GM19035 (cell line): ENCODE results near the gene MORF4L2.

Experiments
- ATAC-seq: cut with Tn5 transposase; IDR thresholded peaks from one replicate; pipeline ENCODE4 v1.9.1; 2021; ENCODE audit not compliant: unreplicated experiment

Gene MORF4L2

DNA sequence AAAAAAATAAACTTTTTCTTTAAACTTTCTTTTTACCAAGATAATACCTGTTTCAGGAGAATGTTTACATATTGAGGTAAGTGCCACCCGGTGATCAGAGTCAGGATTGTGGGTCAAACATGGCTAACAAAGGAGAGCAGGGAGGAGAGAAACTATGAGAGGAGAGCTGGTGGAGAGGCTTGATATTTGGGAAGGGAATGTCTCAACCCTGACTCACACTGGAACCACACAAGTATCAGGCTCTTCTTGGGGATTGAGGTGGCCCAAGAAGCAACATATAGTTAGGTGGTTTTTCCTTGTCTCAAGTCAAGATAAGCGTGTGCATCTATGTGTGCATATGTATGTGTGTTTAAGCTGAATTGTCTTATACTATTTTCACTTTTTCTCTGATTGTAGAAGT, 51.1 kb downstream of the MORF4L2 start:
- ATAC-seq = no peak

- ATAC-seq = no peak
Measured at GRCh38 chrX:103631145-103631544, 55.4 kb downstream of the MORF4L2 start.

DNA sequence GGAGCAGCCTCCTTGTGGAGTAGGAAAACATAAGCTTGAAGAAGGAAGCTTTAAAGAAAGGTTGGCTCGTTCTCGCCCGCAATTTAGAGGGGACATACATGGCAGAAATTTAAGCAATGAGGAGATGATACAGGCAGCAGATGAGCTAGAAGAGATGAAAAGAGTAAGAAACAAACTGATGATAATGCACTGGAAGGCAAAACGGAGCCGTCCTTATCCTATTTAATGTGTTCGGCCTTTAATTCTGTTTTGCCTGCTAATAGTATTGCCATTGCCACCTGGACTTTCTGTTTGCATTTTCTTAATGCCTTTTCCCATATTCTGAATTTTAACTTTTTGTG, 56.4 kb downstream of the MORF4L2 start:
- ATAC-seq = no peak

DNA sequence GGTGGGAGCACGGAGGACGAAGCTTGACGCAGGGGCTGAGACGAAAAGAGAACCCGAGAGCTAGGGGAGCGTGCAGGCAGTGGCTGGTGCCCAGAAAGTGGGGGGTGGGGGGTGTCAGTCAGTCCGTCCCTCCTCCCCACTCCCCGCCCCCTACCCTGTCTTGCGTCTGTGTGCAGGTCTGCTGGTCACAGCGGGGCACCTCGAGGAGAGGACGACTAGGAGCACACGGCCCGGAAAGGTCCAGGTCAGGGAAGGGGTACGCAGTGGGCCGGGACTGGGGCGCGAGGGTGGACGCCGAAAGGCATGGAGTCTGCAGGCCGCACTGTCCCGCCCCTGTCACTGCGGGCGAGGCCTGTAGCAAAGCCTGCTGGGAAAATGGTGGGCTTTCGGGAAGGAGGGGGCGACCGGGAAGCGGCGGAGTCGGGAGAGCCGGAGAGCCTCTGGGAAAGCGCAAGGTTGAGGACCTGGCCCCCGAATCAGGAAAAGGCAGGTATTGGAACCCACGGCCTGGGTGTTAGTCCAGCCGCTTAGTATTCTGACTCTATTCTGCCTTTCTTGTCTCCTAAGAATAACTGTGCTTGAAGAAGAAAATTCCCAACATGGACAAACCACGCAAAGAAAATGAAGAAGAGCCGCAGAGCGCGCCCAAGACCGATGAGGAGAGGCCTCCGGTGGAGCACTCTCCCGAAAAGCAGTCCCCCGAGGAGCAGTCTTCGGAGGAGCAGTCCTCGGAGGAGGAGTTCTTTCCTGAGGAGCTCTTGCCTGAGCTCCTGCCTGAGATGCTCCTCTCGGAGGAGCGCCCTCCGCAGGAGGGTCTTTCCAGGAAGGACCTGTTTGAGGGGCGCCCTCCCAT, 57.0 kb downstream of the MORF4L2 start:
- peak; percentile 51 for ATAC-seq

- ATAC-seq = peak; percentile 65
Measured at GRCh38 chrX:103628386-103629317, 57.8 kb downstream of the MORF4L2 start, which contains the start of gene TCEAL1. Gene TCEAL1, plus strand, starts transcription at chrX:103628975. Its CDS starts 942 bp downstream, at chrX:103629917.

DNA sequence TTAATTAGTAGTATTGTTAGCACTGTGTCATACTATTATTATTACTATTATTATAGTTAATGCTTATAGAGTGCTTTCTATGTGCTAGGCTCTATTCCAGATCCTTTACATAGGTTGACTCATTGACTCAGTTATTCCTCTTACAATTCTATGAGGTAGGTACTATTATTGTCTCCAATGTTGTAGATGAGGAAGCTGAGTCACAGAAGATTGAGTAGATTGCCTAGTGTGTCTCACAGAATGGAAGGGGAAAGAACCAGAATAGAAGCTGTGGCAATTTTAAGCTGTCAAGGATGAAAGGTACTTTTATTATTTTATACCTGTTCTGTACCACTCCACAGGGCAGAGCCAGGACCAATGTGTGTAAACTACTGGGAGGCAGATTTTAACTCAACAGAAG, 59.6 kb downstream of the MORF4L2 start:
- no peak for ATAC-seq
